Natural killer cell (primary cell): Measurements from ENCODE around the gene POU2F1. TPM values are rescaled to one million over a fixed set of nuclear protein-coding genes. Genes with fewer than 3 reads are reported as not detected.

Experiments
- ATAC-seq, 3 donors: fragments of 150-1000 bp in 2 of 3; fragments of 200-7000 bp in 1 of 3; cut with Tn5 transposase; 1 replicate in 1 of 3; 2 replicates in 2 of 3; pipeline ENCODE4 v1.10.0; 2021; ENCODE audit warnings: mild to moderate bottlenecking in 2 of 3, moderate library complexity in 2 of 3
- DNase-seq, 2 donors: peaks; one replicate each; pipeline versions ENCODE4 v3.0.0 to v3.0.0-alpha.2; 2013 to 2021; ENCODE audit warnings: mixed read lengths in 1 of 2
- H3K27ac ChIP-seq: one replicate; pipeline ENCODE4 v1.5.1; 2013; ENCODE audit warnings: mild to moderate bottlenecking, low read length
- H3K27me3 ChIP-seq: one replicate; pipeline ENCODE4 v1.6.1; 2013; ENCODE audit warnings: low read length; ENCODE audit not compliant: control insufficient read depth, insufficient read depth
- H3K36me3 ChIP-seq: one replicate; pipeline ENCODE4 v1.6.1; 2013; ENCODE audit warnings: low read length; ENCODE audit not compliant: control insufficient read depth, insufficient read depth
- H3K4me1 ChIP-seq: one replicate; pipeline ENCODE4 v1.6.1; 2013; ENCODE audit warnings: low read length; ENCODE audit not compliant: control insufficient read depth, insufficient read depth
- H3K4me3 ChIP-seq: one replicate; pipeline ENCODE4 v1.5.1; 2013; ENCODE audit warnings: low read length
- H3K9me3 ChIP-seq: one replicate; pipeline ENCODE4 v1.6.1; 2013; ENCODE audit warnings: low read length; ENCODE audit not compliant: control insufficient read depth, insufficient read depth
- H3K27ac Mint-ChIP-seq, 2 donors: one replicate each; pipeline ENCODE4 v1.8.0; 2022; ENCODE audit warnings: mild to moderate bottlenecking in 2 of 2, mixed read lengths in 2 of 2, moderate library complexity in 1 of 2
- H3K27me3 Mint-ChIP-seq, 2 donors: one replicate each; pipeline ENCODE4 v1.8.0; 2022; ENCODE audit warnings: low read depth in 2 of 2, mixed read lengths in 2 of 2
- H3K36me3 Mint-ChIP-seq: one replicate; pipeline ENCODE4 v1.8.0; 2022; ENCODE audit warnings: mixed read lengths
- H3K4me1 Mint-ChIP-seq, 2 donors: one replicate each; pipeline ENCODE4 v1.8.0; 2022; ENCODE audit warnings: mixed read lengths in 2 of 2
- H3K4me3 Mint-ChIP-seq: one replicate; pipeline ENCODE4 v1.8.0; 2022; ENCODE audit warnings: mild to moderate bottlenecking, moderate library complexity, mixed read lengths
- H3K9me3 Mint-ChIP-seq, 2 donors: one replicate each; pipeline ENCODE4 v1.8.0; 2022; ENCODE audit warnings: mixed read lengths in 2 of 2
- CTCF ChIP-seq: fragments of 200-600 bp; IDR thresholded peaks from one replicate; pipeline ENCODE4 v1.8.0; 2022; ENCODE audit warnings: antibody characterized with exemption
- WGBS: methylation state at CpG from one replicate; pipeline ENCODE4 v1.1.7; 2013; ENCODE audit warnings: missing lambda C conversion rate; ENCODE audit not compliant: insufficient coverage; 5-methylcytosine and 5-hydroxymethylcytosine counted together
- intact Hi-C: fragments of 100-400 bp; cut with micrococcal nuclease; formaldehyde crosslinking; loops from one replicate; pipeline ENCODE4 v1.14.2; 2022
- total RNA-seq, 4 donors: library from RNA; stranded (reverse); fragments of 120-200 nt in 1 of 4; gene quantifications; one replicate each; pipeline versions ENCODE4 v1.2.3 to v1.2.4, GENCODE V29; 2013 to 2022

Gene POU2F1
- total RNA-seq, 3 donors from 2014 or later (not counting 1 experiment from before 2014, with no cell fraction given): 39.8 to 44.6 (median 40.9) TPM

GRCh38 chr1:167457936-167458584, 237.4 kb downstream of the POU2F1 start:
- H3K36me3 ChIP-seq: peaks cover 41% of the 10 kb centered on the region
- no peaks in the 10 kb centered on the region for H3K9me3 Mint-ChIP-seq
- no peak overlapping the region for H3K4me3 ChIP-seq
- WGBS: 81% methylated on average over 11 of the region's 11 CpGs
- H3K9me3 ChIP-seq: no peaks in the 10 kb centered on the region
- DNase-seq (peak in 1 of 2 donors; percentile 13), ATAC-seq (no peak)
- peaks cover 80% of the 10 kb centered on the region for H3K4me1 ChIP-seq
- H3K4me1 Mint-ChIP-seq: peaks cover 51 to 64% of the 10 kb centered on the region in 2 donors
- intact Hi-C loops: loop anchor here (2.0 kb wide), 2 partner anchors 17 to 25 kb away; no protein-coding TSS in a partner anchor
- no peaks in the 10 kb centered on the region for H3K27me3 ChIP-seq
- no peaks in the 10 kb centered on the region for H3K27me3 Mint-ChIP-seq
- no peaks in the 10 kb centered on the region for H3K36me3 Mint-ChIP-seq
- peak overlapping the region; percentile 91 to 100 for H3K27ac Mint-ChIP-seq
- H3K4me3 Mint-ChIP-seq: peak overlapping the region; percentile 71
- no peak for TF ChIP-seq CTCF
- peak overlapping the region; percentile 98 for H3K27ac ChIP-seq

- Histone ChIP-seq H3K36me3 (peaks cover 61% of the 10 kb centered on the region), H3K9me3 (no peaks in the 10 kb centered on the region), H3K27ac (peak overlapping the region; percentile 60), H3K4me3 (no peak overlapping the region), H3K4me1 (peaks cover 78% of the 10 kb centered on the region), H3K27me3 (no peaks in the 10 kb centered on the region)
- peak; percentile 22 to 87 for DNase-seq
- Mint-ChIP-seq H3K4me1 (peaks cover 62 to 80% of the 10 kb centered on the region in 2 donors), H3K4me3 (peak overlapping the region; percentile 21), H3K36me3 (peaks cover 7% of the 10 kb centered on the region), H3K27ac (peak overlapping the region; percentile 91 to 100), H3K27me3 (no peaks in the 10 kb centered on the region), H3K9me3 (no peaks in the 10 kb centered on the region)
- no peak for TF ChIP-seq CTCF
- 62% methylated on average over 14 of the region's 14 CpGs for WGBS
- ATAC-seq: peak in 2 of 3 donors; percentile 6 to 11
- intact Hi-C loops: no loop called here
These were observed 240.2 kb downstream of the POU2F1 start for GRCh38 chr1:167460836-167461235.

- H3K9me3 ChIP-seq: no peaks in the 10 kb centered on the region
- H3K27ac ChIP-seq: peak overlapping the region; percentile 56
- intact Hi-C loops: no loop called here
- Mint-ChIP-seq H3K27ac (peak overlapping the region; percentile 91 to 100), H3K4me3 (peak overlapping the region; percentile 54), H3K9me3 (no peaks in the 10 kb centered on the region), H3K36me3 (peaks cover 7% of the 10 kb centered on the region), H3K4me1 (peaks cover 59 to 76% of the 10 kb centered on the region in 2 donors), H3K27me3 (no peaks in the 10 kb centered on the region)
- no peaks in the 10 kb centered on the region for H3K27me3 ChIP-seq
- ATAC-seq (peak in 1 of 3 donors; percentile 18), DNase-seq (no peak)
- no peak for TF ChIP-seq CTCF
- 80% methylated on average over 8 of the region's 8 CpGs for WGBS
- peaks cover 64% of the 10 kb centered on the region for H3K36me3 ChIP-seq
- no peak overlapping the region for H3K4me3 ChIP-seq
- H3K4me1 ChIP-seq: peaks cover 74% of the 10 kb centered on the region
These were observed 241.7 kb downstream of the POU2F1 start for GRCh38 chr1:167462341-167462740.
